H9 (cell line): ENCODE results near the gene MYT1. TPM values are rescaled to one million over a fixed set of nuclear protein-coding genes. Genes with fewer than 3 reads are reported as not detected.

Experiments used
- DNase-seq: peaks from one replicate; pipeline ENCODE4 v3.0.0-alpha.2; 2017
- H2AFZ ChIP-seq: one replicate; pipeline ENCODE4 v1.6.1; 2013; ENCODE audit warnings: mild to moderate bottlenecking, low read length, control low read depth, moderate library complexity
- H2AK5ac ChIP-seq: 2 replicates; pipeline ENCODE4 v1.6.1; 2013; ENCODE audit warnings: low read length, control low read depth, mixed read lengths; ENCODE audit not compliant: insufficient read length
- H2BK120ac ChIP-seq: one replicate; pipeline ENCODE4 v1.6.1; 2013; ENCODE audit warnings: low read depth, mild to moderate bottlenecking, low read length, control low read depth, inconsistent platforms; ENCODE audit not compliant: poor library complexity, severe bottlenecking
- H2BK12ac ChIP-seq: 2 replicates; pipeline ENCODE4 v1.6.1; 2013; ENCODE audit warnings: low read length, control low read depth, mixed read lengths, low read depth; ENCODE audit not compliant: insufficient read length
- H2BK15ac ChIP-seq: 2 replicates; pipeline ENCODE4 v1.6.1; 2013; ENCODE audit warnings: low read depth, low read length, control low read depth
- H2BK20ac ChIP-seq: one replicate; pipeline ENCODE4 v1.6.1; 2013; ENCODE audit warnings: low read depth, mild to moderate bottlenecking, low read length, control low read depth, inconsistent platforms; ENCODE audit not compliant: poor library complexity, severe bottlenecking
- H2BK5ac ChIP-seq: 2 replicates; pipeline ENCODE4 v1.6.1; 2013; ENCODE audit warnings: low read length, control low read depth, mixed read lengths; ENCODE audit not compliant: insufficient read length
- H3K14ac ChIP-seq: 2 replicates; pipeline ENCODE4 v1.6.1; 2013; ENCODE audit warnings: low read length, control low read depth; ENCODE audit not compliant: insufficient read depth
- H3K18ac ChIP-seq: 2 replicates; pipeline ENCODE4 v1.6.1; 2013; ENCODE audit warnings: low read depth, mild to moderate bottlenecking, mixed read lengths, low read length, control low read depth; ENCODE audit not compliant: insufficient read length
- H3K23ac ChIP-seq: 2 replicates; pipeline ENCODE4 v1.6.1; 2013; ENCODE audit warnings: low read length, control low read depth, mixed read lengths, low read depth; ENCODE audit not compliant: insufficient read length
- H3K23me2 ChIP-seq: 2 replicates; pipeline ENCODE4 v1.6.1; 2013; ENCODE audit warnings: low read depth, mild to moderate bottlenecking, mixed read lengths, low read length, control low read depth; ENCODE audit not compliant: insufficient read length, poor library complexity, severe bottlenecking
- H3K27ac ChIP-seq: 2 replicates; pipeline ENCODE4 v1.5.1; 2013; ENCODE audit warnings: low read length, control low read depth, mixed read lengths, low read depth; ENCODE audit not compliant: insufficient read length
- H3K27me3 ChIP-seq: 2 replicates; pipeline ENCODE4 v1.6.1; 2013; ENCODE audit warnings: low read length, control low read depth, inconsistent platforms; ENCODE audit not compliant: insufficient read depth
- H3K4ac ChIP-seq: 2 replicates; pipeline ENCODE4 v1.6.1; 2013; ENCODE audit warnings: low read depth, mild to moderate bottlenecking, control low read depth, inconsistent platforms, low read length, moderate library complexity
- H3K4me1 ChIP-seq: 2 replicates; pipeline ENCODE4 v1.6.1; 2013; ENCODE audit warnings: low read length, control low read depth, inconsistent platforms; ENCODE audit not compliant: insufficient read depth
- H3K4me2 ChIP-seq: 2 replicates; pipeline ENCODE4 v1.6.1; 2013; ENCODE audit warnings: low read length, control low read depth, mixed read lengths; ENCODE audit not compliant: insufficient read length, insufficient read depth
- H3K56ac ChIP-seq: 2 replicates; pipeline ENCODE4 v1.6.1; 2013; ENCODE audit warnings: low read depth, mild to moderate bottlenecking, mixed read lengths, low read length, control low read depth; ENCODE audit not compliant: insufficient read length
- H3K79me1 ChIP-seq: 2 replicates; pipeline ENCODE4 v1.6.1; 2013; ENCODE audit warnings: low read depth, mild to moderate bottlenecking, moderate library complexity, low read length, control low read depth, inconsistent platforms; ENCODE audit not compliant: insufficient read depth, poor library complexity, severe bottlenecking
- H3K79me2 ChIP-seq: 2 replicates; pipeline ENCODE4 v1.6.1; 2013; ENCODE audit warnings: low read length, control low read depth, inconsistent platforms; ENCODE audit not compliant: insufficient read depth
- H3K9ac ChIP-seq: 2 replicates; pipeline ENCODE4 v1.6.1; 2013; ENCODE audit warnings: low read length, control low read depth, mixed read lengths; ENCODE audit not compliant: insufficient read length; ENCODE audit errors: extremely low read depth
- H3K9me3 ChIP-seq: one replicate; pipeline ENCODE4 v1.6.1; 2013; ENCODE audit warnings: low read depth, low read length, inconsistent platforms; ENCODE audit not compliant: control insufficient read depth
- H3T11ph ChIP-seq: one replicate; pipeline ENCODE4 v1.6.1; 2013; ENCODE audit warnings: mild to moderate bottlenecking, low read length, control low read depth, inconsistent platforms
- H4K20me1 ChIP-seq: one replicate; pipeline ENCODE4 v1.6.1; 2013; ENCODE audit not compliant: control insufficient read depth, insufficient read length, insufficient read depth
- H4K5ac ChIP-seq: 2 replicates; pipeline ENCODE4 v1.6.1; 2013; ENCODE audit warnings: low read depth, mild to moderate bottlenecking, mixed read lengths, low read length, control low read depth; ENCODE audit not compliant: insufficient read length
- H4K8ac ChIP-seq: replicated peaks from 2 replicates; pipeline ENCODE4 v1.6.1; 2013; ENCODE audit warnings: low read length, control low read depth, mixed read lengths, low read depth; ENCODE audit not compliant: insufficient read length
- H4K91ac ChIP-seq: 2 replicates; pipeline ENCODE4 v1.6.1; 2013; ENCODE audit warnings: low read depth, mild to moderate bottlenecking, moderate library complexity, mixed read lengths, low read length, control low read depth; ENCODE audit not compliant: insufficient read length
- H3K27ac Mint-ChIP-seq, 3 experiments: 2 replicates in 2 of 3; 3 replicates in 1 of 3; pipeline ENCODE4 v1.8.0; 2020 to 2021; ENCODE audit warnings: mixed read lengths in 3 of 3, mild to moderate bottlenecking in 1 of 3, moderate library complexity in 1 of 3
- H3K27me3 Mint-ChIP-seq: 2 replicates; pipeline ENCODE4 v1.8.0; 2021; ENCODE audit warnings: low read depth, mild to moderate bottlenecking, moderate library complexity, mixed read lengths
- H3K36me3 Mint-ChIP-seq, 3 experiments: 2 replicates in 2 of 3; 3 replicates in 1 of 3; pipeline ENCODE4 v1.8.0; 2020 to 2021; ENCODE audit warnings: low read depth in 3 of 3, mixed read lengths in 3 of 3; ENCODE audit not compliant: insufficient read depth in 1 of 3
- H3K4me1 Mint-ChIP-seq, 2 experiments: 2 replicates each; pipeline ENCODE4 v1.8.0; 2020; ENCODE audit warnings: mixed read lengths in 2 of 2
- H3K4me3 Mint-ChIP-seq, 2 experiments: 2 replicates in 1 of 2; 3 replicates in 1 of 2; pipeline ENCODE4 v1.8.0; 2020 to 2021; ENCODE audit warnings: mild to moderate bottlenecking in 2 of 2, mixed read lengths in 2 of 2, moderate library complexity in 1 of 2
- H3K9me3 Mint-ChIP-seq, 2 experiments: 2 replicates in 1 of 2; 3 replicates in 1 of 2; pipeline ENCODE4 v1.8.0; 2020; ENCODE audit warnings: mild to moderate bottlenecking in 2 of 2, mixed read lengths in 2 of 2, moderate library complexity in 1 of 2
- WGBS: extraction: QIAGEN DNeasy Blood & Tissue Kit; methylation state at CpG from one replicate; pipeline ENCODE4 v1.1.7; 2013; ENCODE audit warnings: missing lambda C conversion rate, low lambda C conversion rate, mixed read lengths; ENCODE audit not compliant: insufficient read length; ENCODE audit errors: extremely low coverage; 5-methylcytosine and 5-hydroxymethylcytosine counted together
- total RNA-seq: library from RNA; stranded (reverse); gene quantifications from 2 replicates; pipeline ENCODE4 v1.2.1, GENCODE V29; 2021
- TF ChIP-seq, protein P1 (sequence below): fragments of 200-600 bp; sonication (generic); conservative IDR thresholded peaks from 3 replicates; pipeline ENCODE4 v1.8.0; 2021; ENCODE audit warnings: antibody characterized with exemption, mild to moderate bottlenecking

MYT1 gene
- total RNA-seq, 1 experiment from 2014 or later = 0.79 TPM

DNA sequence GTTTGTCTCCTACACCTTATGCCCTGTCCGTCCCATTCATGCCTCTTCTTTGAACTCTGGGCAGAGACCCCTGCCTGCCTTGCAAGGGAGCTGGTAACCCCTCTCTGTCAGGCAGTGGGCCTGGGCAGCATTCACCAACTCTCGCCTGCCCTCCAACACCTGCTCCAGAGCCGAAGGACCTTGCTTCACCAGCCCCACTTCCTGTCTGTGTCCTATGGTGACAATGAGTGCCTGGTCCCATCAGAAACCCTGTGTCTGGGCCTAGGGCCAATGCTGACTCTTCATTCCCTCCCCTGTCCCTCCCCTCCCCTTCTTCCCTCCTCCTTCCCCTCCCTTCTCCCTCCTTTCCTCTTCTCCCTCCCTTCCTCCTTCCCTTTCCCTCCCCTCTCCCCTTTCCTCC is 68.5 kb downstream of the MYT1 start:
- H3K9me3 Mint-ChIP-seq = peaks cover 26 to 30% of the 10 kb centered on the region in 2 experiments
- no peak overlapping the region for H3K4me2 ChIP-seq
- no peak overlapping the region for H2BK12ac ChIP-seq

More for the DNA sequence above, 68.5 kb downstream of the MYT1 start:
- H2BK5ac ChIP-seq = no peak overlapping the region
- H3K27me3 ChIP-seq = no peaks in the 10 kb centered on the region
- no peaks in the 10 kb centered on the region for H3K79me1 ChIP-seq
- no peaks in the 10 kb centered on the region for H3K23me2 ChIP-seq
- no peak overlapping the region for H2AFZ ChIP-seq
- TF ChIP-seq, protein P1, sequence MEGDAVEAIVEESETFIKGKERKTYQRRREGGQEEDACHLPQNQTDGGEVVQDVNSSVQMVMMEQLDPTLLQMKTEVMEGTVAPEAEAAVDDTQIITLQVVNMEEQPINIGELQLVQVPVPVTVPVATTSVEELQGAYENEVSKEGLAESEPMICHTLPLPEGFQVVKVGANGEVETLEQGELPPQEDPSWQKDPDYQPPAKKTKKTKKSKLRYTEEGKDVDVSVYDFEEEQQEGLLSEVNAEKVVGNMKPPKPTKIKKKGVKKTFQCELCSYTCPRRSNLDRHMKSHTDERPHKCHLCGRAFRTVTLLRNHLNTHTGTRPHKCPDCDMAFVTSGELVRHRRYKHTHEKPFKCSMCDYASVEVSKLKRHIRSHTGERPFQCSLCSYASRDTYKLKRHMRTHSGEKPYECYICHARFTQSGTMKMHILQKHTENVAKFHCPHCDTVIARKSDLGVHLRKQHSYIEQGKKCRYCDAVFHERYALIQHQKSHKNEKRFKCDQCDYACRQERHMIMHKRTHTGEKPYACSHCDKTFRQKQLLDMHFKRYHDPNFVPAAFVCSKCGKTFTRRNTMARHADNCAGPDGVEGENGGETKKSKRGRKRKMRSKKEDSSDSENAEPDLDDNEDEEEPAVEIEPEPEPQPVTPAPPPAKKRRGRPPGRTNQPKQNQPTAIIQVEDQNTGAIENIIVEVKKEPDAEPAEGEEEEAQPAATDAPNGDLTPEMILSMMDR = no peak
- no peaks in the 10 kb centered on the region for H3K79me2 ChIP-seq
- H4K20me1 ChIP-seq = no peaks in the 10 kb centered on the region
- H2BK20ac ChIP-seq = no peak overlapping the region
- WGBS = no CpG with 5 or more reads among the region's 3 CpGs
- H3K56ac ChIP-seq = no peak overlapping the region
- no peak overlapping the region for H3K9ac ChIP-seq
- Mint-ChIP-seq H3K4me1 (peaks cover 0 to 7% of the 10 kb centered on the region in 2 experiments; a peak in 1 of 4 replicates), H3K27me3 (peaks cover 5% of the 10 kb centered on the region), H3K27ac (no peak overlapping the region), H3K36me3 (peaks cover 0 to 26% (median 8%) of the 10 kb centered on the region in 3 experiments; a peak in 3 of 7 replicates), H3K4me3 (no peak overlapping the region)
- H3K14ac ChIP-seq = no peak overlapping the region
- no peak overlapping the region for H3K27ac ChIP-seq
- no peak overlapping the region for H3K4ac ChIP-seq
- H2BK120ac ChIP-seq = no peak overlapping the region
- H4K5ac ChIP-seq = no peak overlapping the region
- no peak for DNase-seq
- H3K4me1 ChIP-seq = no peaks in the 10 kb centered on the region
- no peaks in the 10 kb centered on the region for H3K9me3 ChIP-seq
- no peak overlapping the region for H4K8ac ChIP-seq
- H3T11ph ChIP-seq = no peak overlapping the region
- no peak overlapping the region for H3K23ac ChIP-seq
- H4K91ac ChIP-seq = no peak overlapping the region
- no peak overlapping the region for H2BK15ac ChIP-seq
- H2AK5ac ChIP-seq = no peak overlapping the region
- H3K18ac ChIP-seq = no peak overlapping the region
